ENCODE results near the gene ZFP57. TPM values are rescaled to one million over a fixed set of nuclear protein-coding genes. Genes with fewer than 3 reads are reported as not detected.

The ZFP57 gene
- total RNA-seq, 2 donors from 2014 or later = 0.57 to 1.7 TPM

- no peaks in the 10 kb centered on the region for H3K36me3 ChIP-seq
- TF ChIP-seq POLR2A (IDR thresholded peaks at IDR 0.05) = no peak
- DNase-seq (ENCODE audit: low spot score) = no peak
- no peaks in the 10 kb centered on the region for H3K9me3 ChIP-seq
- no peak overlapping the region for H3K27ac ChIP-seq
- H3K4me1 ChIP-seq (replicated peaks) = no peaks in the 10 kb centered on the region
- H3K27me3 ChIP-seq (replicated peaks; ENCODE audit: insufficient read depth) = no peaks in the 10 kb centered on the region
- intact Hi-C loops (cut with DNase I) = no loop called here
- H3K4me3 ChIP-seq = no peak overlapping the region
- 70% methylated on average over 2 of the region's 2 CpGs for WGBS
Measured at GRCh38 chr6:29727637-29728036, 46.7 kb upstream of the ZFP57 start.

- Histone ChIP-seq H3K27me3 (replicated peaks; ENCODE audit: insufficient read depth) (no peaks in the 10 kb centered on the region), H3K9me3 (no peaks in the 10 kb centered on the region), H3K4me1 (replicated peaks) (no peaks in the 10 kb centered on the region), H3K27ac (no peak overlapping the region), H3K4me3 (no peak overlapping the region), H3K36me3 (no peaks in the 10 kb centered on the region)
- intact Hi-C loops (cut with DNase I) = no loop called here
- 96% methylated on average over 9 of the region's 9 CpGs for WGBS
- TF ChIP-seq CTCF (IDR thresholded peaks at IDR 0.05) (no peak), POLR2AphosphoS5 (IDR thresholded peaks at IDR 0.05) (no peak), POLR2A (IDR thresholded peaks at IDR 0.05) (no peak)
- no peak for DNase-seq (ENCODE audit: low spot score)
Measured at GRCh38 chr6:29726571-29727194, 45.7 kb upstream of the ZFP57 start.

GRCh38 chr6:29726001-29726400, 45.0 kb upstream of the ZFP57 start:
- intact Hi-C loops (cut with DNase I) = no loop called here

GRCh38 chr6:29724937-29725869, 44.3 kb upstream of the ZFP57 start:
- TF ChIP-seq POLR2A (IDR thresholded peaks at IDR 0.05) = no peak
- TF ChIP-seq CTCF (IDR thresholded peaks at IDR 0.05) = no peak
- no peak for TF ChIP-seq POLR2AphosphoS5 (IDR thresholded peaks at IDR 0.05)
- no peak for DNase-seq (ENCODE audit: low spot score)
- intact Hi-C loops (cut with DNase I) = no loop called here
- Histone ChIP-seq H3K27ac (no peak overlapping the region), H3K4me3 (no peak overlapping the region), H3K9me3 (no peaks in the 10 kb centered on the region), H3K36me3 (no peaks in the 10 kb centered on the region), H3K4me1 (replicated peaks) (no peaks in the 10 kb centered on the region), H3K27me3 (replicated peaks; ENCODE audit: insufficient read depth) (no peaks in the 10 kb centered on the region)
- 88% methylated on average over 11 of the region's 11 CpGs for WGBS

More at GRCh38 chr6:29726001-29726400, 45.0 kb upstream of the ZFP57 start:
- H3K27me3 ChIP-seq (replicated peaks; ENCODE audit: insufficient read depth) = no peaks in the 10 kb centered on the region
- no peak overlapping the region for H3K4me3 ChIP-seq
- H3K36me3 ChIP-seq = no peaks in the 10 kb centered on the region
- H3K9me3 ChIP-seq = no peaks in the 10 kb centered on the region
- WGBS = 88% methylated on average over 1 of the region's 1 CpG
- no peak overlapping the region for H3K27ac ChIP-seq
- DNase-seq (ENCODE audit: low spot score) = no peak
- no peaks in the 10 kb centered on the region for H3K4me1 ChIP-seq (replicated peaks)
- no peak for TF ChIP-seq CTCF (IDR thresholded peaks at IDR 0.05)
- no peak for TF ChIP-seq POLR2A (IDR thresholded peaks at IDR 0.05)
- TF ChIP-seq POLR2AphosphoS5 (IDR thresholded peaks at IDR 0.05) = no peak

- Histone ChIP-seq H3K36me3 (no peaks in the 10 kb centered on the region), H3K27me3 (replicated peaks; ENCODE audit: insufficient read depth) (no peaks in the 10 kb centered on the region), H3K4me1 (replicated peaks) (no peaks in the 10 kb centered on the region), H3K9me3 (no peaks in the 10 kb centered on the region), H3K27ac (peak overlapping the region; percentile 86 to 88), H3K4me3 (peak overlapping the region; percentile 76 to 79)
- DNase-seq (ENCODE audit: low spot score) = peak; percentile 32
- TF ChIP-seq CTCF (IDR thresholded peaks at IDR 0.05) = no peak
- no peak for TF ChIP-seq POLR2AphosphoS5 (IDR thresholded peaks at IDR 0.05)
- TF ChIP-seq POLR2A (IDR thresholded peaks at IDR 0.05) = peak; percentile 35
- WGBS = 9% methylated on average over 62 of the region's 76 CpGs
- intact Hi-C loops (cut with DNase I) = no loop called here
Measured at GRCh38 chr6:29723666-29724588, 43.0 kb upstream of the ZFP57 start.
